K562 (cell line): ENCODE results near the gene PGBD4. TPM values are rescaled to one million over a fixed set of nuclear protein-coding genes. Genes with fewer than 3 reads are reported as not detected.

Source experiments
- CUX1 ChIP-seq: fragments of 200-800 bp; sonication (Bioruptor generic); IDR thresholded peaks from 2 replicates; pipeline ENCODE4 v1.6.1; 2016; ENCODE audit warnings: missing genetic modification characterization, missing compliant biosample characterization
- GABPA ChIP-seq: fragments of 200-800 bp; sonication (Bioruptor generic); conservative IDR thresholded peaks from 2 replicates; pipeline ENCODE4 v1.6.1; 2016; ENCODE audit warnings: low read depth, missing genetic modification characterization, missing compliant biosample characterization
- MGA ChIP-seq: fragments of 450-650 bp; IDR thresholded peaks from 2 replicates; pipeline ENCODE4 v1.6.1; 2016; ENCODE audit warnings: mild to moderate bottlenecking, moderate library complexity
- PML ChIP-seq: IDR thresholded peaks from 2 replicates; pipeline ENCODE4 v1.6.1; 2012; ENCODE audit warnings: low read length, inconsistent platforms
- RBM14 ChIP-seq: fragments of 200-400 bp; formaldehyde crosslinking; IDR thresholded peaks from 2 replicates; pipeline ENCODE4 v1.6.1; 2018; ENCODE audit warnings: low read depth, mild to moderate bottlenecking, low read length, moderate library complexity, borderline replicate concordance; ENCODE audit not compliant: insufficient read depth
- TAF7 ChIP-seq: fragments of 450-650 bp; IDR thresholded peaks from 2 replicates; pipeline ENCODE4 v1.6.1; 2016; ENCODE audit warnings: missing genetic modification characterization, missing compliant biosample characterization
- XRCC4 ChIP-seq: IDR thresholded peaks from one replicate; pipeline ENCODE4 v1.6.1; 2011; ENCODE audit not compliant: insufficient read depth, insufficient read length; ENCODE audit errors: extremely low read depth
- YY1 ChIP-seq, 3 experiments: IDR thresholded peaks; 2 replicates each; pipeline ENCODE4 v1.6.1; 2011; ENCODE audit warnings: low read length in 2 of 3, mild to moderate bottlenecking in 2 of 3, moderate library complexity in 2 of 3, borderline replicate concordance in 1 of 3, control low read depth in 1 of 3, low read depth in 1 of 3; ENCODE audit not compliant: insufficient read depth in 3 of 3, insufficient replicate concordance in 2 of 3, control insufficient read depth in 1 of 3, insufficient read length in 1 of 3; ENCODE audit errors: extremely low read depth in 1 of 3
- polyA plus RNA-seq, 8 experiments: library from polyadenylated mRNA; depleted of rRNA in 4 of 8; stranded (reverse) in 5 of 8; unstranded in 3 of 8; fragments of >200 nt; fragmentation: Nextera tagmentation in 2 of 8; fragmentation: Illumina TruSeq in 1 of 8; extraction: Ambion mirVana in 2 of 8; extraction: Trizol in 1 of 8; gene quantifications; 2 replicates each; pipeline versions ENCODE4 v1.2.1 to v1.2.3, GENCODE V29; 2011 to 2014; ENCODE audit warnings: inconsistent platforms in 1 of 8, missing spikeins in 1 of 8
- total RNA-seq, 7 experiments: library from RNA; depleted of rRNA in 6 of 7; stranded (reverse); fragments of >200 nt in 6 of 7; fragmentation: Illumina TruSeq in 2 of 7; extraction: Trizol in 2 of 7; gene quantifications; 2 replicates each; pipeline versions ENCODE4 v1.2.1 to v1.2.3, GENCODE V29; 2011 to 2021; ENCODE audit warnings: low replicate concordance in 1 of 7

The PGBD4 gene
- total and polyA plus RNA-seq, 9 of the 15 experiments (the other 6 are each of a cell fraction or from before 2014, with no cell fraction given), result 2.1 to 4.9 (median 2.7) TPM

- peak; percentile 89 for TF ChIP-seq MGA
- TF ChIP-seq XRCC4, result no peak
- peak; percentile 89 for TF ChIP-seq TAF7
- no peak for TF ChIP-seq RBM14
- peak; percentile 95 for TF ChIP-seq GABPA (tag)
- TF ChIP-seq PML, result peak; percentile 62; the same call in 1 of the 2 replicates
- no peak for TF ChIP-seq CUX1 (CRISPR knock-in tag)
- peak; percentile 89 to 99 (median 98) for TF ChIP-seq YY1 (IDR thresholded peaks at IDR 0.05; ENCODE audit: borderline replicate concordance in 1 of 3, control insufficient read depth in 1 of 3, extremely low read depth in 1 of 3, insufficient read depth in 3 of 3, insufficient read length in 1 of 3, insufficient replicate concordance in 2 of 3, low read depth in 1 of 3, low read length in 2 of 3)
Measured at GRCh38 chr15:34101366-34102174, at the start of gene PGBD4, which contains the start of gene EMC7 (continued).
